Stimulated activated CD8-positive, alpha-beta memory T cell treated with anti-CD3 and anti-CD28 coated beads, Interleukin-12 subunit alpha, Interleukin-12 subunit beta, amount 100 ng/mL, for 24 hours (primary cell): ENCODE data around the gene HERC2.
"Not testable (repeated sequence)": the region's sequence is repeated elsewhere in the genome, so short reads cannot be mapped to it uniquely, and the experiment has no call there.

Source experiments
- DNase-seq: peaks from one replicate; pipeline ENCODE4 v3.0.0-alpha.2; 2020; ENCODE audit errors: extremely low read depth

Gene HERC2

GRCh38 chr15:28131400-28131799 is 190.6 kb downstream of the HERC2 start:
- DNase-seq: no peak

GRCh38 chr15:28130651-28131050 is 191.3 kb downstream of the HERC2 start:
- DNase-seq: no peak

DNA sequence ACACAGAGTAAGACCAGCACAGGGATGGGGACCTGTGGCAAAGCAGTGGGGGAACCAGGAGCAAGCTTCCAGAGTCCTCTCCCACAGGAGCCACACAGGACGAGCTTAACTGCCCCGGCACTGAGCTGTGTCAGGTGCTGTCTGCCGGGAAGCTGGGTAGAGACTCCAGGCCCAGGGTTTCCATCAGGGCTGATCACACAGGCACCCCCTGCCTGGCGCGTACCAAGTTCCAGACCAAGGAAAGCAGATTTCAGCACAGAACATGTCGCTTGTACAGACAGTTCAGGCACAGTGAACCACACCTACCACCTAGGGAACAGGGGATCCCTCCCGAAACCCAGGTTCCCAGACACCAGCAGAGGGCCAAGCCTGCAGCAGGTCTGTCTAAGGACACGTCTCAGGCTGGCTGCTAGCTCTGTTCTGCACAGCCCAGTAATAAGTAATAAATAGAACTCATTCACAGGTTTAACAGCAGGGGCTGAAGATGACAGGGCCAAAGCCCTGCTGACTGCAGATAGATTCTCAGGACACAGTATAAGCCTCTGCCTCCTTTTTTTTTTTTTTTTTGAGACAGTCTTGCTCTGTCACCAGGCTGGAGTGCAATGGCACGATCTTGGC is 192.6 kb downstream of the HERC2 start:
- no peak for DNase-seq

DNA sequence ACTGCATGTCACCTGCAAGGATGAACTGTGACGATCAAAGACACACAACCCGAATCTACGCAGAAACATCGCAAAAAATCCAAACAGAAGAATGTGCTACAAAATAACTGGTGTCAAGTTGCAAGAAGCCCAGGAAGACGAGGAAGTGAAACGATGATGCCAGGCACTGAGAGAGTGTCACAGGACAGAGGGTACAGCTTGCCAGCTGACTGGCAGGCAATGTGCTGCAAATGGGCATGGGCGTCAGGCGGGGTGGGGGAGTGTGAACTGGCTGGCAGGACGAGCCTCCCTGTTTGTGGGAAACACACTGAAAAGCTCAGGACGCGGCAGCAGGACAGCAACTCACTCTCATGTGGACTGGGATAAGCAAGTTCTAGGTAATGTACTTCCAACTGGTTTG is 193.9 kb downstream of the HERC2 start:
- no peak for DNase-seq

DNA sequence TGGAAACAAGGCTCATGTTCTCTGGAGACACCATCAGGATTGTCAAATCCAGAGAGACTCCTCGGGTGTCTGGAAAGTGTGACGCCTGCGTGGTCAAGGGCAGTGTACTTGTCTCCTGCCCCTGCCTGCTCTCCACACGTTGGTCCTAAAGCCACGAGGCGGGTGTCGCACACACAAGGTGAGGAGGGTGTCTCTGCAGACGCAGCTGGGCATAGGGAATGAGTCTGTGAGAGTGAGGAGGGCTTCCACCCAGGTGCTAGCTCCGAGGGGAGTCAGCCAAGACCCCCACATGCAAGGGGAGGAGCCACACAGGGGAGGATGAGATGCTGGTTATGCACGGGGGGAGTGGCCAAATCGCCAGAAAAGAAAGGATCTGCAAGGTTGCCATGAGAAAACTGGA is 194.9 kb downstream of the HERC2 start:
- no peak for DNase-seq

DNA sequence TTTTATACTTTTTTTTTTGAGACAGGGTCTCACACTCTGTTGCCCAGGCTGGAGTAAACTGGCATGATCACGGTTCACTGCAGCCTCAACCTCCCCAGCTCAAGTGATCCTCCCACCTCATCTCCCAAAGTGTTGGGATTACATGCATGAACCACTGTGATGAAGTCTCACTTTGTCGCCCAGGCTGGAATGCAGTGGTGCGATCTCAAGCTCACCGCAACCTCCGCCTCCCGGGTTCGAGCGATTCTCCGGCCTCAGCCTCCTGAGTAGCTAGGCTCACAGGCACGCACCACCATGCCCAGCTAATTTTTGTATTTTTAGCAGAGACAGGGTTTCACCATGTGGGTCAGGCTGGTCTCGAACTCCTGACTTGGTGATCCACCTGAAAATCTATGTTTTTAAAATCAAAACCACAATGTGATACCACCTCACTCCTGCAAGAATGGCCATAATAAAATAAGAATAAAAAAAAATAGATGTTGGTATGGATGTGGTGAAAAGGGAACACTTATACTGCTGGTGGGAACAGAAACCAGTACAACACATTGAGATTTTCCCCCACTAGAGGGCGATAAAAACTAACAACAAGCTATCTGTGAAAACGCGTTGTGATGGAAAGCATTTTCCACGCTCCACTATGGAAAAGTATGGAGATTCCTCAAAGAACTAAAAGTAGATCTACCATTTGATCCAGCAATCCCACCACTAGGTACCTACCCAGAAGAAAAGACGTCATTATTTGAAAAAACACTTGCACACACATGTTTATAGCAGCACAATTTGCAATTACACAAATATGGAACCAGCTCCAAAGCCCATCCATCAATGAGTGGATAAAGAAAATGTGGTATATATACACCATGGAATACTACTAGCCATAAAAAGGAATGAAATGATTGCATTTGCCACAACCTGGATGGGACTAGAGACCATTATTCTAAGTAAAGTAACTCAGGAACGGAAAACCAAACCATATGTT is 196.0 kb downstream of the HERC2 start:
- no peak for DNase-seq

DNA sequence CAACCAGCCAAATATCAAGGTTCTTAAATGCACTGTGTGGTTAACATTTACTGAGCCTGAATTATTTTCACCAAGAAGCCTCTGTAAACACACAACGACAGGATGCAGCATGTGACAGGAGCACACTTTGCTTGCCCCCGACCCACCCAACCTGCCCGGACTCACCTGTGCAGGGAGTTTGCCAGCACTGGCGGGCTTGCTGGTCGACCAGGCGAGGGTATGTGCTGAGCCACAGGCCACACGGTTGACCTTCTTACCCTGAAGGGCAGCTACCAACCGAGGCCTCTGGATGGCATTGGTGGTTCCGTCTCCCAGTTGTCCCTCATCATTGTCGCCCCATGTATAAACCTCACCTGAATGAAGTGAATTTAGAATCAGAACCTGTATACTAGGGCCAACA is 197.1 kb downstream of the HERC2 start:
- DNase-seq: no peak

- no peak for DNase-seq
Measured at GRCh38 chr15:28123408-28124023, 198.5 kb downstream of the HERC2 start.

- no peak for DNase-seq
Measured at GRCh38 chr15:28122038-28122949, 199.7 kb downstream of the HERC2 start.

DNA sequence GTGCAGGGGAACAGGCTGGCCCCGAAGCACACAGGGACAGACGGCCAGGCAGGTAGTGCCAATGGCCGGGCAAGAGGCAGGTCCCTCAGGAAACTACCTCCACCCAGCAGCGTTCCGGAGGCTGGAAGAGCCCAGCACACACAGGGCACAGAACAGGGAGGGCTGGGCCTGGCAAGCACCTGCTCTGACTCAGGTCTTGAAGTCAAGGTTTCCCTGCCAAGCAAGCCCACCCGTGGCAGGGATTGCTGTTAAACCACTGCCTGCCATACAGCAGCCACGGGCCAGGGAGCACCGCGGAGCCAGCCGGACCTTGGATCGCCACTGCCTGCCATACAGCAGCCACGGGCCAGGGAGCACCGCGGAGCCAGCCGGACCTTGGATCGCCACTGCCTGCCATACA is 200.4 kb downstream of the HERC2 start:
- not testable (repeated sequence) for DNase-seq

- DNase-seq: no peak
Measured at GRCh38 chr15:28120359-28120640, 201.7 kb downstream of the HERC2 start.

- DNase-seq: no peak
Measured at GRCh38 chr15:28118531-28118930, 203.4 kb downstream of the HERC2 start.

DNA sequence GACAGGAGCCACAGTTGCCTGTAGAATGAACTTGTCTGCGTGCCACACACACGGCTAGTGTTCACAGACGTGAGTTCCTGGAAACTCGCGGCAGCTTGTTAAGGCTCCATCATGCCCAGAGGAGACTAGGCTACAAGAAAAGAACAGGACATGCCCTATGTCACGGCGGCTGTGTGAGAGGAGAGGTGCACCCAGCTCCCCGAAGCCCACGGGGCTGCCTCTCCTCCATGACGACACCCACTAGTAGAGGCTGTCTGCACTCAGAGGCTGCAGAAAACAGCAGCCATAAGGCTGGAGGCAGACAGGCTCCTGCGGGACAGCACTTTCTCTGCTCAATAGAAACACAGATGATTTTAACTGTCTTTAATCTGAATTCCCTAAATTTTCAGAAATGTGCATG is 203.9 kb downstream of the HERC2 start:
- DNase-seq: no peak

GRCh38 chr15:28117432-28117990 is 204.5 kb downstream of the HERC2 start:
- no peak for DNase-seq

GRCh38 chr15:28116521-28117431 is 205.2 kb downstream of the HERC2 start:
- DNase-seq: no peak

DNA sequence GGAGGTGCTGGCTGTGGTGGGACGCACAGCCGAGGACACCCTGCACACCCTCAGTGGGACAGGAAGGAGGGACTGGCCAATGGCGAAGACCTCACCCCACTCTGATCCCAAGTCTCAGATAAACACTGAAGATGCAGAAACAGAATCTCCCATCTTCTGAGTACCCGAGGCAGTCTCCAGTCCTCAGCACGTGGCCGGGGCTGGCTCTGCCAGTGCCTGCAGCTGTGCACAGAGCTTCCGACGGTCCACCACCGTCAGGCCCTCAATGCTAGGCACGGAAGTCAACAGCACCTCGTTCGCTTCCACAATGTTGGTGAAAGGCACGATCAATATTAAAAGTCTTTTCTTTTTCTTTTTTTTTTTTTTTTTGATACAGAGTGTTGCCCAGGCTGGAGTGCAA is 206.1 kb downstream of the HERC2 start:
- no peak for DNase-seq

- no peak for DNase-seq
Measured at GRCh38 chr15:28114721-28115622, 207.0 kb downstream of the HERC2 start.

DNA sequence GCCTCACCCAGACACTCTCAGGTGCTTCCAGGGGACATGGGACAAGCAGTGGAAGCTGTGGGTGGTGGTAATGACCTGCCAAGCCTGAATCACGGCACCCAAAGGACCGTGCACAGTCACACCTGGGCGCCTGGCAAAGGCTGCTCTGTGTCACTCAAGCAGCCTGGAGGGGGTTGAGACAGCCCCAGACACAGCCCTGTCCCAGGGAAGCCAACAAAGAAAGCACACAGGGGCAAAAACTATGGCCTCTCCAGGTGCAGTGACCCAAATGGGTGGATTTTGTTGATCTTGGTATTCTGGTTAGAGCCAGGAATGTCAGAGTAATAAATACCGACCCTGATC is 207.9 kb downstream of the HERC2 start:
- no peak for DNase-seq

GRCh38 chr15:28113394-28114113 is 208.4 kb downstream of the HERC2 start:
- DNase-seq: no peak
